Left renal pelvis (tissue), 4 donors: ENCODE results near the gene ANK2. TPM values are rescaled to one million over a fixed set of nuclear protein-coding genes. Genes with fewer than 3 reads are reported as not detected.

Experiments used
- DNase-seq, 4 donors: peaks; one replicate each; pipeline ENCODE4 v3.0.0-alpha.2; 2013; ENCODE audit warnings: low read depth in 4 of 4, low spot score in 3 of 4
- polyA plus RNA-seq, 4 donors: library from polyadenylated mRNA; unstranded; fragments of 120-200 nt; gene quantifications; one replicate each; pipeline ENCODE4 v1.2.1, GENCODE V29; 2013; ENCODE audit not compliant: insufficient read length in 4 of 4

The ANK2 gene
- polyA plus RNA-seq, 4 donors = 57.3 to 68.0 (median 64.1) TPM

GRCh38 chr4:113325876-113326615 lies 276.6 kb downstream of the ANK2 start:
- DNase-seq = no peak

DNA sequence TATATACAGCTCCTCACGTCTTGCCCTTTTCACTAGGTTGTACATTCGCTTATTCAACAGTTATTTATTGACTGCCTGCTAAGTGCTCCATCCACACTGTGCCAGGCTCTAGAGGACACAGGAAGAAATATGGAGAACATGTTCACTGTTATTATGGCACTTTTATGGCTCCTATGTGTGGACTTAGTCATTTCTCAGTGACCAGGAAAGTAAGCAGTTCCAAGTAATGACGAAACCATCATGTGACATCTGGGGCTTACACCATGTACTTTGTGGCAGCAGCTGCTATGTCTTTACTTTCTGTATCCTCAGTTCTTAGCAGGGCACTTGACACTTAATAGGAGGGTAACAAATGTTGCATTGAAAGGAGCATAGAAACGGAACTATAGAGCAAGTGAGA lies 278.0 kb downstream of the ANK2 start:
- DNase-seq = no peak

- no peak for DNase-seq
Observed at GRCh38 chr4:113328514-113328913, 279.1 kb downstream of the ANK2 start.

DNA sequence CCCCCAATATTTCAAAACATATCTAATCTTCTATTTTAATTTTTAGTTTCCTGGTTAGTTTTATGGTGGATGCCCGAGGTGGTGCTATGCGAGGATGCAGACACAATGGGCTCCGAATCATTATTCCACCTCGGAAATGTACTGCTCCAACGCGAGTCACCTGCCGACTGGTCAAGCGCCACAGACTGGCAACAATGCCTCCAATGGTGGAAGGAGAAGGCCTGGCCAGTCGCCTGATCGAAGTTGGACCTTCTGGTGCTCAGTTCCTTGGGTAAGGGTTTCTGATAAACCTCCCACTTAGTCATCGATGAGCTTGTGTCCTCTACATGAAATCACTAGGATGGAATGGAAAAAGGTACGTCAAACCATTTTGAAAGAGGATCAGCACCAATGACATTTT lies 280.7 kb downstream of the ANK2 start:
- no peak for DNase-seq

DNA sequence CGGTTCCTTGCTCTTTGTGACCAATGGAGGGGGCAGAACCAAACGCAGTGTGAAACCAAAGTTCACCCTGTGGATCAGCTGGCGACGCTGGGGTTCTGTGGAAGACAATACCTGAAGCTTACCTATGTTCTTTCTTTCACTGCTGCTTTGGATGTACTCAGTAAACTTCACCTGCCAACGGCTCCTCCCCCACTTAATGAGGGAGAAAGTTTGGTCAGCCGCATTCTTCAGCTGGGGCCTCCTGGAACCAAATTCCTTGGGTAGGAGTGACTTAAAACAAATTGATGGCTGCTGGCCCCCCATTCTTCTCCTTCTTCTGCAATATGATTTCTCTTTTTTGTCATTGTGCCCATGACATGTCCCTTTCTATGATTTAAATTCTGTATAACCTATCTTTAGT lies 282.4 kb downstream of the ANK2 start:
- no peak for DNase-seq

DNA sequence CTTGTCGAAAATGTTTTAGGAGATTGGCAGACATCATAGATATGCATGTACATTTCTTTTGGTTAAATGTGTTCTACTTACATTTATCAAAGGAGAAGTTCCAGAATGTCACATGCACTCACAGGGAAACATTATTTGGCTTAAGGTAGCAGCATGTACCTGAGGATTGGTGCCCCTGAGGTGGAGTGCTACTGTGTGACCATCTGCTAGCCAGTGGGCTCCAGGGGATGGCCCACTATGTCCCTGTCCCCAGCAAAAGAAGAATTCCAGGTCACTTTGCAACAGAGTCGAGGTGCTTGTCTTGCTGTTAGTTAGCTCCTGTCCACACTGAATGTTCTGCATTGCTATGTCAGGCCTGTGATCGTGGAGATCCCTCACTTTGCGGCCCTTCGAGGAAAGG lies 283.2 kb downstream of the ANK2 start:
- DNase-seq = no peak

GRCh38 chr4:113335746-113336145 lies 286.3 kb downstream of the ANK2 start:
- no peak for DNase-seq

DNA sequence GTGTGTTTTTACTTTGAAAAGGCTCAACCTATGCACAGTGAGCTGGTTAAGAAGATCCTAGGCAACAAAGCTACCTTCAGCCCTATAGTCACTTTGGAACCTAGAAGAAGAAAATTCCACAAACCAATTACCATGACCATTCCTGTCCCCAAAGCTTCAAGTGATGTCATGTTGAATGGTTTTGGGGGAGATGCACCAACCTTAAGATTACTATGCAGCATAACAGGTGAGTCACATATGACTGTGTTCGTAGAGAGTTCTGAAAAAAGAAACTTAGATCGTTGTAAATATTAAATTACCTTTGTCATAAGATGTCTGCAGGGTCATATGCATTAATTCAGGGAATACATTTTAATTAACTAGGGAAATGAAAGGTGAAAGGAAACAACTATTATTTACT lies 287.1 kb downstream of the ANK2 start:
- DNase-seq = no peak

GRCh38 chr4:113339430-113339813 lies 290.0 kb downstream of the ANK2 start:
- no peak for DNase-seq

DNA sequence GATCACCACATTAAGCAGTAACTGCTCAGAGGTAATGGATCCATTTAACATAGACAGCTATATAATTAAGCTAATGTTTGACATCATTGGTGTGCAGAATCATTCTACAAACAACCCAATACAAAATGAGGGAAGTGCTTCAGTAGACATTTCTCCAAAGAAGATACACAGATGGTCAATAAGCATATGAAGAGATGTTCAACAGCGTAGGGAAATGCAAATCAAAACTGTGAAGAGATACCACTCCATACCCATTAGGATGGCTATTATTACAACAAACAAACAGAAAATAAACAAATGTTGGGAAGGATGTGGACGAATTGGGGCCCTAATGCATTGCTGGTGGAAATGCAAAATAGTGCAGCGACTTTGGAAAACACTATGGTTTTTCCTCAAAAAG lies 294.6 kb downstream of the ANK2 start:
- no peak for DNase-seq

DNA sequence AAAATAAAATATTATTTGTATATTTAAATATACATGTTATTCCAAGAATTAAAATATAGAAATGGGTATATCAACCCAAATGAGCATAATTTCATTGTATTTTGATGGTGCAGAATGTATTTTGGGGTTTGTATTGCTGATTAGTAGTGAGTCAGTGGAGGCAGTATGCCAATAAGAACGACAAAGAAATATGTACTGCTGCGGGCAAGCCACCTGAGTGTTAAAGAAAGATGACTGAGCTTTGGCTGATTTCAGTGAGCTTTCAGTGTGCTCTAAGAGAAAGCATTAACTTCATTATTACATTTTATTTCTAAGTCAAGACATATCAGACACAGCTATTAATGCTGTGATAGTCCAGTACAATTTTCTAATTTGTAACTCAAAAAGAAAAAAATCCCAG lies 297.8 kb downstream of the ANK2 start:
- no peak for DNase-seq

DNA sequence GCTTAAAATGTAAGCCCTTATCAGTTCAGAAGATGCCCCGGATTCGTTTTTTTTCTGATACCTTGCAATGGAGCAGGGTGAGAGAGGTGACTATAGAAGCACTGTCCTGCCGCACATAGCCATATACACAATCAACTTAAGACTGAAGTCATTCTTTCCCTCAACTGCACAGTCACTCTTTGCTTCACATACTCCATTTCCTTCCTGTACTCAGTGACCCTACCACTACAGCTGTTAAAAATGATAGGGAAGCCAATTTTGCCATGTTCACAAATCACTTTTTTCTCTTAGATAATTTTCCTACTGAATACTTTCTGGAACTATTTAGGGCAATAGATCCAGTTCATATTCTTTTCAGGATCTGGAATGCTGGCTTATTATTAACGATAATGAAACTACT lies 300.0 kb downstream of the ANK2 start:
- no peak for DNase-seq

DNA sequence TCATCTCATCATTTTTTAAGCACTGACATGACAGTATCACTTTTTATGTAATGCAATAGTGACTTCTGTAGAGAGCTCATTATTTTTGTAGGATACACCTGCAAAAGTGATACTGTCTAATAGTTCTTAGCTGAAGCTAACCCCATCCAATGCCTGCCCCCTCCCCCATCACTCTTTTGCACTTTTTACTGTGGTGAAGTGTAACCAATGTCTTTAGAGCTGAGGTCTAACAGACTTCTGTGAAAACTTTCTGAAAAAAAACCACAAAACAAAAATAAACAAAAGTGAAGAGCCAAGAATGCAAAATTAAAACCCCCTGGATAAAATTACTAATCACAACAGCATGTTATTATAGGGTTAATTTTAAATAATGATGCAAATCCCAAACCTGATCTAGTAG lies 301.1 kb downstream of the ANK2 start:
- no peak for DNase-seq

DNA sequence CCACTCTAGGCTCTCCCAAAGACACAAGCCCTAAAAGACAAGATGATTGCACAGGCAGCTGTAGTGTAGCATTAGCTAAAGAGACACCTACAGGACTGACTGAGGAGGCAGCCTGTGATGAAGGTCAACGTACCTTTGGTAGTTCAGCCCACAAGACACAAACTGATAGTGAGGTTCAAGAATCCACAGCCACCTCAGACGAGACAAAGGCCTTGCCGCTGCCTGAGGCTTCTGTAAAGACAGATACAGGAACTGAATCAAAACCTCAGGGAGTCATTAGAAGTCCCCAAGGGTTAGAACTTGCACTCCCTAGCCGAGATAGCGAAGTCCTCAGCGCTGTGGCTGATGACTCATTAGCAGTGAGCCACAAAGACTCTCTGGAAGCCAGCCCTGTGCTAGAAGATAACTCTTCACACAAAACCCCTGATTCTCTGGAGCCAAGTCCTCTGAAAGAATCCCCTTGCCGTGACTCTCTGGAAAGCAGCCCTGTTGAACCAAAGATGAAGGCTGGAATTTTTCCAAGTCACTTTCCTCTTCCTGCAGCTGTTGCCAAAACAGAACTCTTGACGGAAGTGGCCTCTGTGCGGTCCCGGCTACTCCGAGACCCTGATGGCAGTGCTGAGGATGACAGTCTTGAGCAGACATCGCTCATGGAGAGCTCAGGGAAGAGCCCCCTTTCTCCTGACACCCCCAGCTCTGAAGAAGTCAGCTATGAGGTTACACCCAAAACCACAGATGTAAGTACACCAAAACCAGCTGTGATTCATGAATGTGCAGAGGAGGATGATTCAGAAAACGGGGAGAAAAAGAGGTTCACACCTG lies 306.3 kb downstream of the ANK2 start:
- no peak for DNase-seq

DNA sequence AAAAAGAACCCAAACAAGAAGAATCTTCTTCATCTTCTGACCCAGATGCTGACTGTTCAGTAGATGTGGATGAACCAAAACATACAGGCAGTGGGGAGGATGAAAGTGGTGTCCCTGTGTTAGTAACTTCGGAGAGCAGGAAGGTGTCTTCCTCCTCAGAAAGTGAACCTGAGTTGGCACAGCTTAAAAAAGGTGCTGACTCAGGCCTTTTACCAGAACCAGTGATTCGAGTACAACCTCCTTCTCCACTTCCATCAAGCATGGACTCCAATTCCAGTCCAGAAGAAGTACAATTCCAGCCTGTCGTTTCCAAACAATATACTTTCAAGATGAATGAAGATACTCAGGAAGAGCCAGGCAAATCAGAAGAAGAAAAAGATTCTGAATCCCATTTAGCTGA lies 307.0 kb downstream of the ANK2 start:
- no peak for DNase-seq

DNA sequence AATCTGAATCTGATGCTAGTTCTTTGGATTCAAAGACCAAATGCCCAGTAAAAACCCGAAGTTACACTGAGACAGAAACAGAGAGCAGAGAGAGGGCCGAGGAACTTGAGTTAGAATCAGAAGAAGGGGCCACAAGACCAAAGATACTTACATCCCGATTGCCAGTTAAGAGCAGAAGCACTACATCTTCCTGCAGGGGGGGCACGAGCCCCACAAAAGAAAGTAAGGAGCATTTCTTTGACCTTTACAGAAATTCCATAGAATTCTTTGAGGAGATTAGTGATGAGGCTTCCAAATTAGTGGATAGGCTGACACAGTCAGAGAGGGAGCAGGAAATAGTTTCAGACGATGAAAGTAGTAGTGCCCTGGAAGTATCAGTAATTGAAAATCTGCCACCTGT lies 309.3 kb downstream of the ANK2 start:
- no peak for DNase-seq

DNA sequence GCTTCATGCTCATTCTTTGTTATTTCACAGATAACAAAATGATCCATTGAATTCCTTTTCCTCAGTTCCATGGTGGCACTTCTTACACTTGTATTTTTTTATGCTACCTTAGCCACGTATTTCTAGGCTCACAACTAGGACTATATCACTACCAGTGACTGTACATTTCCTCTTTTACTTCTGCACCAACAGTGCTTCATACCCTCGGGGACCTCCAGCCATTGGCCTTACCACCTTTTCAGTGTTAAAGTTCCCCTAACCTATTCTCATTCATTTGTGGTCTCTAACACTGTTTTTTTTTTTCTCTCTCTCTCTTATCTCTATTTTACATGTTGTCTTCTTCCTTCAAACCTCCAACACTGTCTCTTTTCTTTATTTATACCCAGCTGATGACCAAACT lies 315.9 kb downstream of the ANK2 start:
- no peak for DNase-seq

- DNase-seq = no peak
Observed at GRCh38 chr4:113368056-113368455, 318.6 kb downstream of the ANK2 start.

DNA sequence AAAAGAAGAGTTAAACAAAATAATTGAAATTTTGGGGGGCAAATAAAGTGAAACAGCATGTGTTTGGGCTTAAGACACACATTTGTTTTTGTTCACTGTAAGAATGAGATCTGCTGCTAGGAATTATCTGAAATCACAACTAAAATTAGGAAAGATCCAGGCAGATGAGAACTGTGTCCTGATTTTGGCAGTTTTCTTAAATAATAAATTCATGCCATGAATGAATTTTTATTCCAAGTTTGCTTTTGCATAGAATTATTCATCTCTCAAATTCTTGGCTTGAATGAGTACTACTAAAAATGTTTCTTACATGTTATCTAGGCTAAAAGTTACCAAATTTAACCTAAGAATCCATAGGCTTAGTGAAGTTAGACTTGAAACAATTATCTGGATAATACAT lies 321.7 kb downstream of the ANK2 start:
- DNase-seq = no peak

DNA sequence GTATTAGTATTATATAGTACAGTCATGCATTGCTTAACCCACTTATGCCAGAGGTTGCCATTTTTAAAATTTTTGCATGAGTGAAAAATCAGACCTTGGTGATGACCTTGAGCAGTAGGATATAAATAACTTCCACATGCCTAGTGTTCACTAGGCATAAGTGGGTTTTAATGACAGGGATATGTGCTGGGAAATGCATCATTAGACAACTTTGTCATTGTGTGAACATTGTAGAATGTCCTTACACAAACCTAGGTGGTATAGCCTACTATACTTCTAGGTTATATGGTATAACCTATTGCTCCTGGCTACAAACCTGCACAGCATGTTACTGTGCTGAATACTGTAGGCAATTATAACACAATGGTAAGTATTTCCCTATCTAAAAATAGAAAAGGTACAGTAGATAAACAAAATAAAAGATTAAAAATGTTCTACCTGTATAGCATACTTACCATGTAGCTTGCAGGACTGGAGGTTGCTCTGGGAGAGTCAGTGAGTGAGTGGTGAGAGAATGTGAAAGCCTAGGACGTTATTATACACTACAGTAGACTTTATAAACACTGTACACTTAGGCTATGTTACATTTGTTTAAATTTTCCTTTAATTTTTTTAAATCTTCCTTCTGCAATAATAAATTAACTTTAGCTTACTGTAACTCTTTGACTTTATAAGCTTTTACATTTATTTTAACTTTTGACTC lies 326.7 kb downstream of the ANK2 start:
- no peak for DNase-seq

GRCh38 chr4:113378836-113379235 lies 329.4 kb downstream of the ANK2 start:
- no peak for DNase-seq

GRCh38 chr4:113382704-113383103 lies 333.3 kb downstream of the ANK2 start:
- no peak for DNase-seq
